GM19324 (cell line): ENCODE data around the gene NYNRIN.
A peak's percentile ranks its signal among the peaks of the same experiment; 100 is the strongest.
"Not testable (repeated sequence)": the region's sequence is repeated elsewhere in the genome, so short reads cannot be mapped to it uniquely, and the experiment has no call there.

Source experiments
- ATAC-seq: cut with Tn5 transposase; IDR thresholded peaks from one replicate; pipeline ENCODE4 v1.9.1; 2021; ENCODE audit warnings: mild to moderate bottlenecking, moderate library complexity; ENCODE audit not compliant: unreplicated experiment, low FRiP score

The NYNRIN gene

DNA sequence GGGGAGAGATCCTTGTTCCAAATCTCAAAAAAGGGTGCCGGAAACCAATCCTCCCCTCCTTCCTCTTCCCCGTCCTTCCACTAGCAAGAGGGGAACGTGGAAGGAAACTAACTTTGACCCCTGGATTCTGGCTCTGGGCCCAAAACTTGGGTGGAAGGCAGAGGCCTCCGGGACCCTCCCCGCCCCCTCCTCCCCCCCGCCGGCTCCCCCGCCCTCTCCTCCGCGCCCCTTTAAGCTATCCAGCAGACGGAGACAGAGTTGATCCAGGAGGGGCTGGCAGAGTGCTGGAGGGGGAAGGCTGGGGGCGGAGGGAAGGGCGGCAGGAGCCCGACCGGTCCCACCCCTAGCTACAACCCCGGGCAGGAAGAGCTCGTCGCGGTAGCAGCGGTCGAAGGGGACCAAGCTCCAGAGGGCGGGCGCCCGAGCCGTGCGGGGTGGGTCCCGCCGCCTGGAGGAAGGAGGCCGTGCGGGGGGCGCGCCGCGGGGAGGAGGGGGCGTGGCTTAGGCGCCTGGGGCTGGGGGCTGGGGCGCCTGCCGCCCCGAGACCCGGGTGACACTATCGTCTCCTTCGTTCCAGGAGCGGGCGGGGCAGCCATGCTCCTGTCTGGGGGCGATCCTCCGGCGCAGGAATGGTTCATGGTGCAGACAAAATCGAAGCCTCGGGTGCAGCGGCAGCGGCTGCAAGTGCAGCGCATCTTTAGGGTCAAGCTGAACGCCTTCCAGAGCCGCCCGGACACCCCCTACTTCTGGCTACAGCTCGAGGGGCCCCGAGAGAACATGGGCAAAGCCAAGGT lies at the start of gene NYNRIN:
Gene NYNRIN, plus strand, starts transcription at position 351 of the 794 bp plus-strand sequence. Its CDS starts 244 bp downstream, at position 595.
- ATAC-seq = no peak

DNA sequence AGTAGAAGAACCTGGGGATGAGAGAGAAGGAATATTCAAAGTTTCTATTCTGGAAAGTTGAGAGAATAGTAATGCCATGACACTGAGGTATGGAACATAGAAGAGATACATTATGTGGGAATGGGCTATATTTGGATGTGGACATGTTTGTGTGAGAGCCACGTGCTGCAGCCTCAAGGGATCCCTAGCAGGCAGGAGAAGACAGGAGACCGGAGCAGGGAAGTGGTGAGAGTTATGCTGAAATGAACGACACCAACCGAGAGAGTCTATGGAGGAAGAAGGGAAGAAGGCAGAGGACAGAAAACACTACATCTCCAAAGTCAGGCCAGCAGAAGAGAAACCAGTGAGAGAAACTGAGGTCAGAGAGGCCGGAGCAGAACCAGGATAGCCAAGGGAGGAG lies 49.1 kb upstream of the NYNRIN start:
- ATAC-seq = no peak

DNA sequence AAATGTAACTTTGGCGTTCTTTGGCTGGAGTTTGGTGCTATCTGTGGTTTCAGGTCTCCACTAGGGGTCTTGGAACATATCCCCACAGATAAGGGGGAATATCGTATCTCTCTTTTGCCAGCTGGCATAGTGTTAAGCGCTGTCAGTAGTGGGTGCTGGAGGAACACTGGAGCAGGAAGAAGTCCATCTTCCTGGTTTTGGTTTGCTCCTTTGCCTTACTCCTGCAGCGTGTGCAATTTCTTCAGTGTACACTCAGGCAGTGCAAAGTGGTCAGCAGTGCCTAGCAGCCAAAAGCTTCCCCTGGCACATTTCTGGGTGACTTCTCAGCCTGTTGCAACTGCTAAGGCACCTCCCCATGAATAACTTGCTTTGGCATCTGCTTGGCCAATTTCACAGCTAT lies 47.3 kb upstream of the NYNRIN start:
- ATAC-seq = no peak

GRCh38 chr14:24353559-24354481 lies 45.0 kb upstream of the NYNRIN start:
- no peak for ATAC-seq

DNA sequence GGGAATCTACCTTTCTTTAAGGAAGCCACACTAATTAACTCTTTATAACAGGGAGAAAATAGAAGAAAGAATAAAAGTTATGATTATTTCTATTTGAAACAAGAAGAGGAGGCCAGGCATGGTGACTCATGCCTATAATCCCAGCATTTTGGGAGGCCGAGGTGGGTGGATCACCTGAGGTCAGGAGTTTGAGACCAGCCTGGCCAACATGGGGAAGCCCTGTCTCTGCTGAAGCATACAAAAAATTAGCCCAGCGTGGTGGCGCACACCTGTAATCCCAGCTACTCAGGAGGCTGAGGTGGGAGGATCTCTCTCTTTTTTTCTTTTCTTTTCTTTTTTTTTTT lies 44.3 kb upstream of the NYNRIN start:
- not testable (repeated sequence) for ATAC-seq

DNA sequence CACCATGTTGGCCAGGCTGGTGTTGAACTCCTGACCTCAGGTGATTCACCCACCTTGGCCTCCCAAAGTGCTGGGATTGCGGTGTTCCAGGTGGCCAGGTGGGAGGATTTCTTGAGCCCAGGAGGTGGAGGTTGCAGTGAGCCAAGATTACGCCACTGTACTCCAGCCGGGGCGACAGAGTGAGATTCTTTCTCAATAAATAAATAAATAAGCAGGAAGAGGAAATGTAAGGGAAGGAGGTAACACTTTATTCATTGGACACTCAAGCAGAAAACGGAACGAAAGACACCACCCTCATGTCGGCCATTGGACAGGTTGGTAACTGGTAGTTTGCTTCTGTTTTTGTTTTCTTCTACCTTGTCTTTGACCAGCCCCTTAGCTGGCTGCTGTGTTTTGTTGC lies 43.8 kb upstream of the NYNRIN start:
- no peak for ATAC-seq

DNA sequence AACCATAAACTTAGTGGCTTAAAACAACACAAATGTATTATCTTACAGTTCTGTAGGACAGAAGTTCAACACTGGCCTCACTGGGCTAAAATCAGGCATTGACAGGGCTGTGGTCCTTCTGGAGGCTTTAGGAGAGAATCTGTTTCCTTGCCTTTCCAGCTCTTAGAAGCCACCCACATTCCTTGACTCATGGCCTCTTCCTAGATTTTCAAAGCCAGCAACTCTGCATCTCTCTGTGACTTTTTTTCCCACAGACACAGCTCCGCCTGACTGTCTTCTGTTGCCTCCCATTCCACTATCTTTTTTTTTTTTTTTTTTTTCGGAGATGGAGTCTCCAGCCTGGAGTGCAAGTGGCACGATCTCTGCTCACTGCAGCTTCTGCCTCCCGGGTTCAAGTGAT lies 42.6 kb upstream of the NYNRIN start:
- ATAC-seq = no peak

- ATAC-seq = no peak
These were observed 38.5 kb upstream of the NYNRIN start for GRCh38 chr14:24360281-24360680.

DNA sequence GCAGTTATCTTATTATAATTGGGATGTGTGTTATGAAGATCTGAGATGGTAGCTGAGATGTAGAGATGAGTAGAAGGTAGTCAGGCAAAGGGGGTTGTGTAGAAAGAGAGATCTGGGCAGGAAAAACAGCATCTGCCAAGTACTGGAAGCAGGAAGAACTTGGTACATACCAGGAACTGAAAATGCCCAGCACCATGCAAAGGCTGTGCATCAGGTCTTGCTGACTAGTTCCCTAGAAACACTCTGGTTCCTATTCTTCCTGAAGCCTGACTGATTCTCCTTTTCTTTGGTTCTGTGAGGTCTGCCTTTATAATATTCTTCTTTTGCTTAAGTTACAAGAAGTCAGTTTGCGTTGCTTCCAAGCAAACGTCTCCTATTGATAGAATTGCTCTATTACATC lies 37.5 kb upstream of the NYNRIN start:
- no peak for ATAC-seq

- ATAC-seq = no peak
These were observed 36.4 kb upstream of the NYNRIN start for GRCh38 chr14:24362241-24362960.

GRCh38 chr14:24363401-24363800 lies 35.4 kb upstream of the NYNRIN start:
- no peak for ATAC-seq

GRCh38 chr14:24364841-24365240 lies 34.0 kb upstream of the NYNRIN start:
- ATAC-seq = no peak

- ATAC-seq = no peak
These were observed 33.0 kb upstream of the NYNRIN start for GRCh38 chr14:24365600-24366412.

- ATAC-seq = no peak
These were observed 32.4 kb upstream of the NYNRIN start for GRCh38 chr14:24366413-24366720.

- ATAC-seq = peak; percentile 66
These were observed 31.9 kb upstream of the NYNRIN start for GRCh38 chr14:24366721-24367513.

DNA sequence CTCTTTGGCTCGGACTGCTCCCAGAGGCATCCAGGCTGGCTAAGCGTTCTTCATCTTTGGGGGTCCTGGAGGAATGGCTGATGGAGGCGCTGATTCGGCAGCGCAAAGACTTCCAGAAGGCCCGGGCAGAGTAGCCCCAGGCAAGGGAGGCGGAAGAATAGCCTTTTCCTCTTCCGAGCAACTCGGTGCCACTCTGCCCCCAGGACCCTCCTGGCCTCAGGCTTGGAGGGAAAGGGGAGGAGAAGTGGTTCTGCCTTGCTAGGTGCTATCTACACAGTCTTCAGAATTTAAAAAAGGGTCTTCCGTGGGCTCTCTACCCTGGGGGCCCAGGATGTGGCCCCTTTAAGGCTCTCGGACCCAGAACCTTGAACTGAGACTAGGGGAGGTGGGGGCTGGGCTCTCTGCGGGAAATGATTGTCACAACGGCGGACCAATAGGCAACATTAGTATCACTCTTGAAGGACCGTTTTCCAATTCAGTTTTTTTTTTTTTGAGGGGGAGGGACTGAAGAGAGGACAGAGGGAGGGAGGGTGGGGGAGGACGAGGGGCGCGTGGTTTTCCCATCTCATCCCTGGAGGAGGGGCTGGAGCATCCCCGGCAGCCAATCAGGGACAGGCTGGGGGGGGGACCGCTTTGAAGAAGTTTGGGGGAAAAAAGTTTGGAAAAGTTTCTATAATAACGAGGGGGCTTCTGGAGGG lies 31.1 kb upstream of the NYNRIN start, which contains the start of gene NFATC4:
Gene NFATC4, plus strand, starts transcription at position 671 of the 698 bp plus-strand sequence. CDS start 157 bp downstream, outside the sequence.
- ATAC-seq = no peak

GRCh38 chr14:24368212-24368561 lies 30.6 kb upstream of the NYNRIN start:
- ATAC-seq = no peak

DNA sequence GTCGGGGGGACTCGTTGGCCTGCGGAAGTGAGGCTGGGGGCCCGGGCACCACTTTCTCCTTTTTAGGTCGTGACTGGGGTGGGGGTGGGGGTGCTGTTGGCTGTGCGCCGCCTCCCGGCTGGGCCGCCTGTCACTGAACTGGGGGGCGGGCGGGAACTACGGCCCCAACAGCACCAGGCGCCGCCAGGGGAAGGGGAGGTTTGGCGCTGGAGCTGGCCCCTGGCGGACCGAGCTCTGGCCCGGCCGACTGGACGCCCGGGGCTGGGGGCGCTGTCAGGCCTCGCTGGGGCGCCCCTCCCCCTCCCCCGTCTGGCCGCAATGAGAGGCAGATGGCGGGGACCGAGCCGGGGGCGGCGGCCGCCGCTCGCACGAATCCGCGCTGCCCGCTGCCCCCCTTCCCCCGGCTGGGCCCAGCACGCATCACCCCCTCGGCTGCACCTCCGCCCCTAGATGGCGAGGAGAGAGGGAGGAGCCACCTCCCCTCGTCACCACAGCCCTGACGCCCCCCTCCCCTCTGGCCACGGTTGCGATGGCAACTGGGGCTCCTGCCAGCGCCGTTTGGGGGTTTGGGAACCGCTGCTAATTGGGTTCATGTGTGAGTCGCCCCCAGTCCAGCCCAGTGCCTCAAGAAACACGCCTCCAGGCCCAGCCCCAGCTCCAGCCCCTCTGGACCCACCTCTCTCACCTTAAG lies 30.1 kb upstream of the NYNRIN start:
- no peak for ATAC-seq
